ENCODE results near the gene BNIPL. TPM values are rescaled to one million over a fixed set of nuclear protein-coding genes. Genes with fewer than 3 reads are reported as not detected.
A peak's percentile ranks its signal among the peaks of the same experiment; 100 is the strongest.

Gene BNIPL
- total and polyA plus RNA-seq, 2 of the 13 experiments (the other 11 are each of a cell fraction or from before 2014, with no cell fraction given): 0.40 to 1.1 TPM

- TF ChIP-seq PRDM4 (CRISPR knock-in tag; IDR thresholded peaks at IDR 0.05; ENCODE audit: borderline replicate concordance) (no peak), PREB (CRISPR knock-in tag; IDR thresholded peaks at IDR 0.05) (no peak), ZNF841 (CRISPR knock-in tag; IDR thresholded peaks at IDR 0.05; ENCODE audit: borderline replicate concordance) (no peak), PRDM15 (CRISPR knock-in tag; IDR thresholded peaks at IDR 0.05) (no peak; the same call in 1 of the 2 replicates), NFIB (CRISPR knock-in tag; IDR thresholded peaks at IDR 0.05; ENCODE audit: borderline replicate concordance) (no peak), RXRA (CRISPR knock-in tag; IDR thresholded peaks at IDR 0.05) (peak; percentile 83), RCOR2 (CRISPR knock-in tag; IDR thresholded peaks at IDR 0.05) (no peak), ZBTB42 (CRISPR knock-in tag; IDR thresholded peaks at IDR 0.05) (no peak), PHF21A (CRISPR knock-in tag; IDR thresholded peaks at IDR 0.05) (peak; percentile 79), ATF5 (CRISPR knock-in tag; IDR thresholded peaks at IDR 0.05; ENCODE audit: low read depth) (no peak), U2AF1 (optimal IDR thresholded peaks at IDR 0.05; ENCODE audit: low read depth, low read length) (no peak), GPN1 (CRISPR knock-in tag; IDR thresholded peaks at IDR 0.05; ENCODE audit: borderline replicate concordance) (no peak), ZNF10 (CRISPR knock-in tag; IDR thresholded peaks at IDR 0.05; ENCODE audit: borderline replicate concordance, low read depth) (no peak), ZNF530 (CRISPR knock-in tag; IDR thresholded peaks at IDR 0.05; ENCODE audit: low read depth) (no peak), ZNF790 (CRISPR knock-in tag; IDR thresholded peaks at IDR 0.05; ENCODE audit: borderline replicate concordance) (peak; percentile 55; the same call in 1 of the 2 replicates), HINFP (CRISPR knock-in tag; IDR thresholded peaks at IDR 0.05; ENCODE audit: low read depth) (no peak), GATAD1 (CRISPR knock-in tag; IDR thresholded peaks at IDR 0.05) (peak; percentile 79), ZNF205 (CRISPR knock-in tag; IDR thresholded peaks at IDR 0.05) (no peak)
Measured at GRCh38 chr1:151059109-151060006, 23.0 kb downstream of the BNIPL start, which contains the start of gene CDC42SE1 (continued).
